Measurements from ENCODE around the gene KIT.
A peak's percentile ranks its signal among the peaks of the same experiment; 100 is the strongest.

Gene KIT

GRCh38 chr4:54784161-54784671 lies 126.5 kb downstream of the KIT start:
- peak; percentile 60 for DNase-seq (ENCODE audit: extremely low read depth, low read depth)
- TF ChIP-seq CTCF (IDR thresholded peaks at IDR 0.05; ENCODE audit: low read depth, low read length): no peak
